HepG2 (cell line): ENCODE measurements around the gene PIGV. TPM values are rescaled to one million over a fixed set of nuclear protein-coding genes. Genes with fewer than 3 reads are reported as not detected.

Source experiments
- ATAC-seq: fragments of 200-7000 bp; cut with Tn5 transposase; 3 replicates; pipeline ENCODE4 v1.9.1; 2020; ENCODE audit warnings: mild to moderate bottlenecking, moderate library complexity
- BruUV-seq: library from RNA; stranded (reverse); fragments of 400-500 nt; replicated peaks from 2 replicates; lab custom pipeline; 2021; lab: Mats Ljungman, UMichigan
- CTCF ChIA-PET: fragments of 300-600 bp; formaldehyde crosslinking; extraction: SDS; loops from one replicate; lab custom pipeline; 2021; ENCODE audit warnings: low total read pairs, inconsistent platforms, low intra/inter-chr PET ratio; lab: Yijun Ruan, JAX
- POLR2A ChIA-PET: fragments of 350-600 bp; sonication (Branson Sonifier 250); formaldehyde crosslinking; loops from one replicate; lab custom pipeline; 2020; ENCODE audit warnings: antibody characterized with exemption, inconsistent platforms; lab: Yijun Ruan, JAX
- DNase-seq: peaks from one replicate; pipeline ENCODE4 v3.0.0-alpha.2; 2015; ENCODE audit warnings: low spot score
- FAIRE-seq: peaks from 3 replicates; lab custom pipeline; 2011; peaks lifted over from hg19 to GRCh38; lab: Jason Lieb, UNC
- H2AFZ ChIP-seq: one replicate; pipeline ENCODE4 v1.6.1; 2011; ENCODE audit warnings: low read length, inconsistent platforms
- H3K27ac ChIP-seq: fragments of 300-600 bp; 3 replicates; pipeline ENCODE4 v1.8.0; 2011; ENCODE audit warnings: mixed run types, mild to moderate bottlenecking, mixed read lengths, low read length, inconsistent platforms; ENCODE audit not compliant: insufficient read depth; ENCODE audit errors: extremely low read length
- H3K27me3 ChIP-seq, 2 experiments: fragments of 200-600 bp in 1 of 2; 2 replicates in 1 of 2; 3 replicates in 1 of 2; pipeline versions ENCODE4 v1.6.0 to v1.8.0; 2011; ENCODE audit warnings: low read length in 2 of 2, mild to moderate bottlenecking in 2 of 2, moderate library complexity in 2 of 2, inconsistent platforms in 1 of 2; ENCODE audit not compliant: insufficient read depth in 2 of 2, control insufficient read depth in 1 of 2
- H3K36me3 ChIP-seq, 2 experiments: fragments of 200-600 bp in 1 of 2; replicated peaks in 1 of 2; 2 replicates in 1 of 2; 3 replicates in 1 of 2; pipeline versions ENCODE4 v1.5.1 to v1.8.0; 2011; ENCODE audit warnings: low read length in 2 of 2, inconsistent platforms in 1 of 2; ENCODE audit not compliant: insufficient read depth in 2 of 2, control insufficient read depth in 1 of 2
- H3K4me1 ChIP-seq: 2 replicates; pipeline ENCODE4 v1.5.1; 2012; ENCODE audit warnings: low read length, inconsistent platforms; ENCODE audit not compliant: insufficient read depth
- H3K4me2 ChIP-seq: 2 replicates; pipeline ENCODE4 v1.6.0; 2011; ENCODE audit warnings: low read depth, low read length, inconsistent platforms
- H3K4me3 ChIP-seq, 3 experiments: fragments of 200-600 bp in 1 of 3; sonication (generic), shearing (Covaris generic) in 1 of 3; replicated peaks in 1 of 3; 2 replicates each; pipeline ENCODE4 v1.5.1; 2011 to 2016; ENCODE audit warnings: low read length in 3 of 3, inconsistent platforms in 2 of 3, low read depth in 2 of 3, mild to moderate bottlenecking in 2 of 3, control low read depth in 1 of 3, mixed read lengths in 1 of 3; ENCODE audit not compliant: insufficient read depth in 1 of 3
- H3K79me2 ChIP-seq: one replicate; pipeline ENCODE4 v1.6.1; 2011; ENCODE audit warnings: low read length, inconsistent platforms; ENCODE audit not compliant: insufficient read depth
- H3K9ac ChIP-seq: 2 replicates; pipeline ENCODE4 v1.6.0; 2011; ENCODE audit warnings: mild to moderate bottlenecking, low read depth, low read length, inconsistent platforms; ENCODE audit not compliant: insufficient read depth
- H3K9me3 ChIP-seq: 2 replicates; pipeline ENCODE4 v1.5.1; 2012; ENCODE audit warnings: mild to moderate bottlenecking, low read length
- H4K20me1 ChIP-seq: 2 replicates; pipeline ENCODE4 v1.6.0; 2011; ENCODE audit warnings: inconsistent platforms, mild to moderate bottlenecking, low read length, moderate library complexity; ENCODE audit not compliant: insufficient read depth
- FLYWCH1 ChIP-seq: sonication (generic); formaldehyde crosslinking; IDR thresholded peaks from 2 replicates; pipeline ENCODE4 v1.8.1; 2023; ENCODE audit warnings: mild to moderate bottlenecking, missing genetic modification reagents
- NR3C1 ChIP-seq: sonication (generic); formaldehyde crosslinking; IDR thresholded peaks from 2 replicates; pipeline ENCODE4 v1.4.0; 2020; ENCODE audit warnings: missing genetic modification reagents
- PCBP2 ChIP-seq: fragments of 200-400 bp; formaldehyde crosslinking; optimal IDR thresholded peaks from 2 replicates; pipeline ENCODE3; 2018; ENCODE audit warnings: low read length, low read depth; ENCODE audit not compliant: poor library complexity, severe bottlenecking
- ZNF121 ChIP-seq: sonication (generic); formaldehyde crosslinking; IDR thresholded peaks from 2 replicates; pipeline ENCODE4 v1.5.0; 2020; ENCODE audit warnings: mild to moderate bottlenecking, missing genetic modification reagents
- ZNF224 ChIP-seq: sonication (generic); formaldehyde crosslinking; IDR thresholded peaks from 2 replicates; pipeline ENCODE4 v1.5.0; 2020; ENCODE audit warnings: mild to moderate bottlenecking, missing genetic modification reagents
- WGBS: methylation state at CpG from one replicate; pipeline ENCODE4 v1.1.6; 2017; ENCODE audit warnings: low lambda C conversion rate; 5-methylcytosine and 5-hydroxymethylcytosine counted together
- in situ Hi-C: cut with HindIII; loops from 2 replicates; pipeline ENCODE4 v1.10.0; 2017; ENCODE audit warnings: low pct_unique_long_range_greater_than_20kb; ENCODE audit not compliant: extremely low pct_ligation_motif_present
- intact Hi-C: fragments of 100-400 bp; cut with micrococcal nuclease; formaldehyde crosslinking; loops from one replicate; pipeline ENCODE4 v1.10.0; 2022; ENCODE audit not compliant: unreplicated experiment
- polyA plus RNA-seq, 8 experiments: library from polyadenylated mRNA; depleted of rRNA in 3 of 8; stranded (reverse) in 7 of 8; unstranded in 1 of 8; fragments of >200 nt; fragmentation: Illumina TruSeq in 4 of 8; extraction: Trizol in 4 of 8; gene quantifications; 2 replicates each; pipeline versions ENCODE4 v1.2.1 to v1.2.3, GENCODE V29; 2011 to 2016; ENCODE audit warnings: low read depth in 4 of 8, missing spikeins in 1 of 8, mixed read lengths in 1 of 8; ENCODE audit not compliant: insufficient read depth in 1 of 8
- total RNA-seq, 5 experiments: library from RNA; depleted of rRNA; stranded (reverse); fragments of >200 nt; fragmentation: Illumina TruSeq; extraction: Trizol; gene quantifications; 2 replicates each; pipeline ENCODE4 v1.2.3, GENCODE V29; 2016; ENCODE audit warnings: low read depth in 1 of 5
- TF ChIP-seq, protein P1 (sequence below): sonication (generic); formaldehyde crosslinking; IDR thresholded peaks from 2 replicates; pipeline ENCODE4 v1.5.0; 2020; ENCODE audit warnings: missing genetic modification reagents
- TF ChIP-seq, protein P2 (sequence below), 2 experiments: sonication (generic) in 1 of 2; formaldehyde crosslinking in 1 of 2; IDR thresholded peaks; 2 replicates each; pipeline versions ENCODE4 v1.6.1 to v1.9.0; 2014 to 2022; ENCODE audit warnings: antibody characterized with exemption in 1 of 2, borderline replicate concordance in 1 of 2, inconsistent platforms in 1 of 2, low read depth in 1 of 2, missing genetic modification reagents in 1 of 2
- TF ChIP-seq, protein P3 (sequence below): sonication (generic); formaldehyde crosslinking; IDR thresholded peaks from 2 replicates; pipeline ENCODE4 v1.4.0; 2020; ENCODE audit warnings: missing genetic modification reagents

Gene PIGV
- total and polyA plus RNA-seq, 2 of the 13 experiments (the other 11 are each of a cell fraction or from before 2014, with no cell fraction given): 13.5 to 22.7 TPM

DNA sequence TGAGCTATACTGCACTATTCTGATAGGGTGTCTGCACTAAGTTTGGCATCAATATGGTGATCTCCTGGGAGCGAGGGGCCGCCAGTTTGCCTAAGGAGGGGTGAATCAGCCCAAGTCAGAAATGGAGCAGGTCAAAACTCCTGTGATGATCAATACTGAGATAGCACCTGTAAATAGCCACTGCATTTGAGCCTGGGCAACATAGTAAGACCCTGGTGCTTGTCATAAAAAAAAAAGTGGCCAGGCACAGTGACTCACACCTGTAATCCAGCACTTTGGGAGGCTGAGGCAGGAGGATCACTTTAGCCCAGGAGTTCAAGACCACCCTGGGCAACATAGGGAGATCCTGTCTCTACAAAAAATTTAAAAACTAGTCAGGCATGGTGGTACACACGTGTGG, 27.1 kb downstream of the PIGV start:
- Histone ChIP-seq H3K9me3 (no peaks in the 10 kb centered on the region), H3K27ac (no peak overlapping the region), H2AFZ (no peak overlapping the region), H4K20me1 (no peaks in the 10 kb centered on the region), H3K4me3 (no peak overlapping the region), H3K27me3 (no peaks in the 10 kb centered on the region), H3K9ac (no peak overlapping the region)
- BruUV-seq: no TSS peak
- ChIA-PET CTCF (no interaction called here), POLR2A (no interaction called here)
- ATAC-seq: no peak
- FAIRE-seq: no peak
- in situ Hi-C loops: no loop called here
- intact Hi-C loops: loop anchor here (5.0 kb wide), 1 partner anchor 62 kb away; no protein-coding TSS in a partner anchor
- TF ChIP-seq FLYWCH1 (CRISPR knock-in tag): no peak
- TF ChIP-seq ZNF121 (CRISPR knock-in tag): peak; percentile 41; the same call in 1 of the 2 replicates
- TF ChIP-seq, all 625 proteins: peak for 1
- H3K4me1 ChIP-seq: peaks cover 8% of the 10 kb centered on the region
- no peaks in the 10 kb centered on the region for H3K36me3 ChIP-seq
- no peak for DNase-seq
- no peak overlapping the region for H3K4me2 ChIP-seq
- no peaks in the 10 kb centered on the region for H3K79me2 ChIP-seq
- WGBS: 29% methylated on average over 3 of the region's 3 CpGs

DNA sequence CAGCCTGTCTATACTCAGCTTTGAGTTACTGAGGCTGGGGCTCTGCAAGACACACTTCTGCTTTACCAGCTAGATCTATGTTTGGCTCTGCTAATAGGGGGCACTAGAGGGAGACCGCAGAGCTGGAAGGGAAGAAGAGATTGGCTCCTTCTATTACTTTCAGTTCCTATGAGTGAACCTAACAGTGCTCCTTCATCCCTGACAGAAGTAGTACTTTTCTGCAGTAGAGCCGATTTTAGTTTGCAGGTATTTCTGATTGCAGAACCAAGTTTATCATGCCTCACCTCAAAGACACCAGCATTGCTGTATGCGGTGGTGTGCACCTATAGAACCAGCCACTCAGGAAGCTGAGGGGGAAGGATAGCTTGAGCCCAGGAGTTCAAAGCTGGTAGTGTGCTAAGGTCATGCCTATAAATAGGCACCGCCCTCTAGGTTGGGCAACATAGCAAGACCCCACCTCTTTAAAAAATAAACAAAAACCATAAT, 33.1 kb downstream of the PIGV start:
- no peak overlapping the region for H2AFZ ChIP-seq
- H3K4me2 ChIP-seq: peak overlapping the region; percentile 51
- peak overlapping the region; percentile 1 for H3K27ac ChIP-seq
- POLR2A ChIA-PET: interaction anchor here (0.7 to 1.4 kb wide), 8 partner anchors 11 to 128 kb away, joined by 3 to 6 read pairs (median 4); partner anchors contain the start of genes GPN2 and NR0B2
- no peak overlapping the region for H3K9ac ChIP-seq
- DNase-seq (peak; percentile 52), ATAC-seq (peak; percentile 84), FAIRE-seq (no peak)
- 0% methylated on average over 4 of the region's 4 CpGs for WGBS
- H3K4me1 ChIP-seq: peaks cover 42% of the 10 kb centered on the region
- H3K4me3 ChIP-seq: peak overlapping the region; percentile 15 to 35 (median 32); a peak in 4 of 6 replicates
- CTCF ChIA-PET: no interaction called here
- H3K79me2 ChIP-seq: no peaks in the 10 kb centered on the region
- H3K27me3 ChIP-seq: no peaks in the 10 kb centered on the region; a peak in 1 of 5 replicates
- in situ Hi-C loops: no loop called here
- intact Hi-C loops: no loop called here
- BruUV-seq: no TSS peak
- no peaks in the 10 kb centered on the region for H4K20me1 ChIP-seq
- no peaks in the 10 kb centered on the region for H3K9me3 ChIP-seq
- no peaks in the 10 kb centered on the region for H3K36me3 ChIP-seq
- TF ChIP-seq, protein P1, sequence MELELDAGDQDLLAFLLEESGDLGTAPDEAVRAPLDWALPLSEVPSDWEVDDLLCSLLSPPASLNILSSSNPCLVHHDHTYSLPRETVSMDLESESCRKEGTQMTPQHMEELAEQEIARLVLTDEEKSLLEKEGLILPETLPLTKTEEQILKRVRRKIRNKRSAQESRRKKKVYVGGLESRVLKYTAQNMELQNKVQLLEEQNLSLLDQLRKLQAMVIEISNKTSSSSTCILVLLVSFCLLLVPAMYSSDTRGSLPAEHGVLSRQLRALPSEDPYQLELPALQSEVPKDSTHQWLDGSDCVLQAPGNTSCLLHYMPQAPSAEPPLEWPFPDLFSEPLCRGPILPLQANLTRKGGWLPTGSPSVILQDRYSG (CRISPR knock-in tag): no peak
- TF ChIP-seq NR3C1 (CRISPR knock-in tag) (no peak), ZNF224 (CRISPR knock-in tag) (no peak), PCBP2 (no peak)
- TF ChIP-seq, protein P2, sequence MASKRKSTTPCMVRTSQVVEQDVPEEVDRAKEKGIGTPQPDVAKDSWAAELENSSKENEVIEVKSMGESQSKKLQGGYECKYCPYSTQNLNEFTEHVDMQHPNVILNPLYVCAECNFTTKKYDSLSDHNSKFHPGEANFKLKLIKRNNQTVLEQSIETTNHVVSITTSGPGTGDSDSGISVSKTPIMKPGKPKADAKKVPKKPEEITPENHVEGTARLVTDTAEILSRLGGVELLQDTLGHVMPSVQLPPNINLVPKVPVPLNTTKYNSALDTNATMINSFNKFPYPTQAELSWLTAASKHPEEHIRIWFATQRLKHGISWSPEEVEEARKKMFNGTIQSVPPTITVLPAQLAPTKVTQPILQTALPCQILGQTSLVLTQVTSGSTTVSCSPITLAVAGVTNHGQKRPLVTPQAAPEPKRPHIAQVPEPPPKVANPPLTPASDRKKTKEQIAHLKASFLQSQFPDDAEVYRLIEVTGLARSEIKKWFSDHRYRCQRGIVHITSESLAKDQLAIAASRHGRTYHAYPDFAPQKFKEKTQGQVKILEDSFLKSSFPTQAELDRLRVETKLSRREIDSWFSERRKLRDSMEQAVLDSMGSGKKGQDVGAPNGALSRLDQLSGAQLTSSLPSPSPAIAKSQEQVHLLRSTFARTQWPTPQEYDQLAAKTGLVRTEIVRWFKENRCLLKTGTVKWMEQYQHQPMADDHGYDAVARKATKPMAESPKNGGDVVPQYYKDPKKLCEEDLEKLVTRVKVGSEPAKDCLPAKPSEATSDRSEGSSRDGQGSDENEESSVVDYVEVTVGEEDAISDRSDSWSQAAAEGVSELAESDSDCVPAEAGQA (IDR thresholded peaks at IDR 0.05; ENCODE audit: low read depth): no peak
- TF ChIP-seq, protein P2 (CRISPR knock-in tag; IDR thresholded peaks at IDR 0.05; ENCODE audit: borderline replicate concordance): no peak
- TF ChIP-seq, protein P3, sequence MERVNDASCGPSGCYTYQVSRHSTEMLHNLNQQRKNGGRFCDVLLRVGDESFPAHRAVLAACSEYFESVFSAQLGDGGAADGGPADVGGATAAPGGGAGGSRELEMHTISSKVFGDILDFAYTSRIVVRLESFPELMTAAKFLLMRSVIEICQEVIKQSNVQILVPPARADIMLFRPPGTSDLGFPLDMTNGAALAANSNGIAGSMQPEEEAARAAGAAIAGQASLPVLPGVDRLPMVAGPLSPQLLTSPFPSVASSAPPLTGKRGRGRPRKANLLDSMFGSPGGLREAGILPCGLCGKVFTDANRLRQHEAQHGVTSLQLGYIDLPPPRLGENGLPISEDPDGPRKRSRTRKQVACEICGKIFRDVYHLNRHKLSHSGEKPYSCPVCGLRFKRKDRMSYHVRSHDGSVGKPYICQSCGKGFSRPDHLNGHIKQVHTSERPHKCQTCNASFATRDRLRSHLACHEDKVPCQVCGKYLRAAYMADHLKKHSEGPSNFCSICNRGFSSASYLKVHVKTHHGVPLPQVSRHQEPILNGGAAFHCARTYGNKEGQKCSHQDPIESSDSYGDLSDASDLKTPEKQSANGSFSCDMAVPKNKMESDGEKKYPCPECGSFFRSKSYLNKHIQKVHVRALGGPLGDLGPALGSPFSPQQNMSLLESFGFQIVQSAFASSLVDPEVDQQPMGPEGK (CRISPR knock-in tag): no peak
